ENCODE results near the gene TOR4A. TPM values are rescaled to one million over a fixed set of nuclear protein-coding genes. Genes with fewer than 3 reads are reported as not detected.

The TOR4A gene
- total and polyA plus RNA-seq, 9 donors = 0.85 to 16.3 (median 8.2) TPM

GRCh38 chr9:137294091-137294680 is 16.7 kb downstream of the TOR4A start:
- peaks cover 5% of the 10 kb centered on the region for H3K4me1 ChIP-seq (ENCODE audit: insufficient read depth)
- DNase-seq = peak in 3 of 5 donors; percentile 12 to 32 (median 22)
- H3K9me3 ChIP-seq = no peaks in the 10 kb centered on the region
- WGBS, 3 donors = 48 to 62% (median 58%) methylated on average over 11 of the region's 11 CpGs
- peaks cover 8% of the 10 kb centered on the region for H3K27me3 ChIP-seq
- H3K27ac ChIP-seq = no peak overlapping the region
- no peak overlapping the region for H3K4me3 ChIP-seq
- no peak for TF ChIP-seq POLR2A (IDR thresholded peaks at IDR 0.05)
- TF ChIP-seq EP300 (IDR thresholded peaks at IDR 0.05) = no peak
- TF ChIP-seq CTCF (IDR thresholded peaks at IDR 0.05) = no peak
- intact Hi-C loops (cut with DNase I) = loop anchor here in 2 of 4 donors (10.0 kb wide), 2 partner anchors 151 to 231 kb away; partner anchors contain the start of gene ENTPD8 (in 1 of the 2)
- no peaks in the 10 kb centered on the region for H3K36me3 ChIP-seq

GRCh38 chr9:137294681-137295237 is 17.2 kb downstream of the TOR4A start:
- peak overlapping the region; percentile 9 for H3K4me3 ChIP-seq
- peaks cover 5% of the 10 kb centered on the region for H3K4me1 ChIP-seq (ENCODE audit: insufficient read depth)
- no peak overlapping the region for H3K27ac ChIP-seq
- TF ChIP-seq CTCF (IDR thresholded peaks at IDR 0.05) (no peak), POLR2A (IDR thresholded peaks at IDR 0.05) (no peak), EP300 (IDR thresholded peaks at IDR 0.05) (no peak)
- 7 to 20% (median 17%) methylated on average over 26 to 35 of the region's 35 CpGs for WGBS, 3 donors
- no peaks in the 10 kb centered on the region for H3K36me3 ChIP-seq
- no peaks in the 10 kb centered on the region for H3K9me3 ChIP-seq
- peaks cover 8% of the 10 kb centered on the region for H3K27me3 ChIP-seq
- peak in 3 of 5 donors; percentile 11 to 41 (median 25) for DNase-seq
- intact Hi-C loops (cut with DNase I) = loop anchor here (5.0 to 10.0 kb wide), 4 partner anchors 113 to 230 kb away; partner anchors contain the start of gene ENTPD8 (in 1 of the 4)

GRCh38 chr9:137295238-137295811 is 17.8 kb downstream of the TOR4A start:
- Histone ChIP-seq H3K27ac (no peak overlapping the region), H3K4me1 (ENCODE audit: insufficient read depth) (peaks cover 5% of the 10 kb centered on the region), H3K9me3 (no peaks in the 10 kb centered on the region), H3K36me3 (no peaks in the 10 kb centered on the region), H3K27me3 (peaks cover 8% of the 10 kb centered on the region), H3K4me3 (peak overlapping the region; percentile 16)
- TF ChIP-seq CTCF (IDR thresholded peaks at IDR 0.05) (peak in 2 of 3 donors; percentile 66 to 71), POLR2A (IDR thresholded peaks at IDR 0.05) (no peak), EP300 (IDR thresholded peaks at IDR 0.05) (no peak)
- DNase-seq = peak in 2 of 5 donors; percentile 37 to 58
- intact Hi-C loops (cut with DNase I) = loop anchor here (5.0 to 10.0 kb wide), 4 partner anchors 112 to 229 kb away; partner anchors contain the start of gene ENTPD8 (in 1 of the 4)
- 1 to 6% (median 3%) methylated on average over 13 to 76 of the region's 76 CpGs for WGBS, 3 donors

- intact Hi-C loops (cut with DNase I) = loop anchor here (5.0 to 10.0 kb wide), 4 partner anchors 111 to 229 kb away; partner anchors contain the start of gene ENTPD8 (in 1 of the 4)
Observed at GRCh38 chr9:137295849-137296669, 18.5 kb downstream of the TOR4A start.

More at GRCh38 chr9:137295849-137296669, 18.5 kb downstream of the TOR4A start:
- WGBS, 3 donors = 3 to 7% (median 4%) methylated on average over 41 to 78 of the region's 78 CpGs
- H3K36me3 ChIP-seq = no peaks in the 10 kb centered on the region
- H3K4me1 ChIP-seq (ENCODE audit: insufficient read depth) = peaks cover 5% of the 10 kb centered on the region
- peak overlapping the region; percentile 16 for H3K4me3 ChIP-seq
- no peaks in the 10 kb centered on the region for H3K9me3 ChIP-seq
- peaks cover 8% of the 10 kb centered on the region for H3K27me3 ChIP-seq
- TF ChIP-seq CTCF (IDR thresholded peaks at IDR 0.05) (no peak), EP300 (IDR thresholded peaks at IDR 0.05) (no peak), POLR2A (IDR thresholded peaks at IDR 0.05) (no peak)
- H3K27ac ChIP-seq = peak overlapping the region in 1 of 2 donors; percentile 20
- peak in 1 of 5 donors; percentile 21 for DNase-seq

All from ovary (tissue), 9 donors.